HepG2 (cell line): Measurements from ENCODE around the gene PDGFRB. TPM values are rescaled to one million over a fixed set of nuclear protein-coding genes. Genes with fewer than 3 reads are reported as not detected.

Experiments used
- ARNTL ChIP-seq: sonication (generic); formaldehyde crosslinking; IDR thresholded peaks from 2 replicates; pipeline ENCODE4 v1.4.0; 2020; ENCODE audit warnings: mild to moderate bottlenecking, missing genetic modification reagents
- ELF4 ChIP-seq: sonication (generic); formaldehyde crosslinking; IDR thresholded peaks from 2 replicates; pipeline ENCODE4 v1.5.0; 2020; ENCODE audit warnings: missing genetic modification reagents, mild to moderate bottlenecking, moderate library complexity, borderline replicate concordance
- GABPB1 ChIP-seq: IDR thresholded peaks from 2 replicates; pipeline ENCODE4 v1.6.1; 2016; ENCODE audit warnings: mild to moderate bottlenecking, missing genetic modification reagents, moderate library complexity, missing compliant biosample characterization
- HDAC1 ChIP-seq: sonication (generic); formaldehyde crosslinking; IDR thresholded peaks from 2 replicates; pipeline ENCODE4 v1.5.1; 2020; ENCODE audit warnings: mild to moderate bottlenecking, missing genetic modification reagents
- HNF1B ChIP-seq: sonication (generic); formaldehyde crosslinking; IDR thresholded peaks from 2 replicates; pipeline ENCODE4 v1.5.1; 2020; ENCODE audit warnings: mild to moderate bottlenecking, moderate library complexity, missing genetic modification reagents
- KIAA2018 ChIP-seq: sonication (generic); formaldehyde crosslinking; IDR thresholded peaks from 2 replicates; pipeline ENCODE4 v1.5.0; 2020; ENCODE audit warnings: mild to moderate bottlenecking, missing genetic modification reagents, borderline replicate concordance
- SALL1 ChIP-seq: sonication (generic); formaldehyde crosslinking; IDR thresholded peaks from 2 replicates; pipeline ENCODE4 v1.8.0; 2022; ENCODE audit warnings: mild to moderate bottlenecking, missing genetic modification reagents
- SAP130 ChIP-seq: IDR thresholded peaks from 2 replicates; pipeline ENCODE4 v1.6.1; 2016; ENCODE audit warnings: low read depth
- SRY ChIP-seq: sonication (generic); formaldehyde crosslinking; IDR thresholded peaks from 2 replicates; pipeline ENCODE4 v1.8.0; 2022; ENCODE audit warnings: mild to moderate bottlenecking, missing genetic modification reagents
- XRCC5 ChIP-seq: fragments of 200-400 bp; formaldehyde crosslinking; optimal IDR thresholded peaks from 2 replicates; pipeline ENCODE3; 2017; ENCODE audit warnings: mild to moderate bottlenecking, low read length
- ZBTB7B ChIP-seq: sonication (generic); formaldehyde crosslinking; IDR thresholded peaks from 2 replicates; pipeline ENCODE4 v1.4.0; 2020; ENCODE audit warnings: missing genetic modification reagents
- ZMYM3 ChIP-seq: sonication (generic); formaldehyde crosslinking; IDR thresholded peaks from 2 replicates; pipeline ENCODE4 v1.5.1; 2020; ENCODE audit warnings: mild to moderate bottlenecking, missing genetic modification reagents
- ZNF441 ChIP-seq: sonication (generic); formaldehyde crosslinking; IDR thresholded peaks from 2 replicates; pipeline ENCODE4 v1.7.0; 2021; ENCODE audit warnings: missing genetic modification reagents, borderline replicate concordance
- ZNF605 ChIP-seq: sonication (generic); formaldehyde crosslinking; IDR thresholded peaks from 2 replicates; pipeline ENCODE4 v1.8.0; 2022; ENCODE audit warnings: mild to moderate bottlenecking, missing genetic modification reagents
- ZNF891 ChIP-seq: sonication (generic); formaldehyde crosslinking; IDR thresholded peaks from 2 replicates; pipeline ENCODE4 v1.5.0; 2020; ENCODE audit warnings: mild to moderate bottlenecking, missing genetic modification reagents
- polyA plus RNA-seq, 8 experiments: library from polyadenylated mRNA; depleted of rRNA in 3 of 8; stranded (reverse) in 7 of 8; unstranded in 1 of 8; fragments of >200 nt; fragmentation: Illumina TruSeq in 4 of 8; extraction: Trizol in 4 of 8; gene quantifications; 2 replicates each; pipeline versions ENCODE4 v1.2.1 to v1.2.3, GENCODE V29; 2011 to 2016; ENCODE audit warnings: low read depth in 4 of 8, missing spikeins in 1 of 8, mixed read lengths in 1 of 8; ENCODE audit not compliant: insufficient read depth in 1 of 8
- total RNA-seq, 5 experiments: library from RNA; depleted of rRNA; stranded (reverse); fragments of >200 nt; fragmentation: Illumina TruSeq; extraction: Trizol; gene quantifications; 2 replicates each; pipeline ENCODE4 v1.2.3, GENCODE V29; 2016; ENCODE audit warnings: low read depth in 1 of 5
- TF ChIP-seq, protein P1 (sequence below): sonication (generic); formaldehyde crosslinking; IDR thresholded peaks from 2 replicates; pipeline ENCODE4 v1.5.1; 2020; ENCODE audit warnings: mild to moderate bottlenecking, missing genetic modification reagents, moderate library complexity

PDGFRB gene
- total and polyA plus RNA-seq, 2 of the 13 experiments (the other 11 are each of a cell fraction or from before 2014, with no cell fraction given) = 4.0 to 21.0 TPM

GRCh38 chr5:150163547-150164059, 8.0 kb upstream of the PDGFRB start (continued):
- TF ChIP-seq KIAA2018 = no peak
- peak; percentile 72 for TF ChIP-seq XRCC5
- peak; percentile 51; the same call in 1 of the 2 replicates for TF ChIP-seq GABPB1
- TF ChIP-seq SAP130 (CRISPR knock-in tag) = 0 out of 2 replicates have a peak, but pooled peaks have one; percentile 24
- peak; percentile 19; the same call in 1 of the 2 replicates for TF ChIP-seq HDAC1 (CRISPR knock-in tag)
- TF ChIP-seq SRY (CRISPR knock-in tag) = no peak
- no peak for TF ChIP-seq ELF4
- peak; percentile 40; the same call in 1 of the 2 replicates for TF ChIP-seq SALL1 (CRISPR knock-in tag)
- TF ChIP-seq ZMYM3 = peak; percentile 73
- TF ChIP-seq HNF1B = 0 out of 2 replicates have a peak, but pooled peaks have one; percentile 30
- 0 out of 2 replicates have a peak, but pooled peaks have one; percentile 35 for TF ChIP-seq ZNF891
- 0 out of 2 replicates have a peak, but pooled peaks have one; percentile 21 for TF ChIP-seq ZNF605
- TF ChIP-seq, protein P1, sequence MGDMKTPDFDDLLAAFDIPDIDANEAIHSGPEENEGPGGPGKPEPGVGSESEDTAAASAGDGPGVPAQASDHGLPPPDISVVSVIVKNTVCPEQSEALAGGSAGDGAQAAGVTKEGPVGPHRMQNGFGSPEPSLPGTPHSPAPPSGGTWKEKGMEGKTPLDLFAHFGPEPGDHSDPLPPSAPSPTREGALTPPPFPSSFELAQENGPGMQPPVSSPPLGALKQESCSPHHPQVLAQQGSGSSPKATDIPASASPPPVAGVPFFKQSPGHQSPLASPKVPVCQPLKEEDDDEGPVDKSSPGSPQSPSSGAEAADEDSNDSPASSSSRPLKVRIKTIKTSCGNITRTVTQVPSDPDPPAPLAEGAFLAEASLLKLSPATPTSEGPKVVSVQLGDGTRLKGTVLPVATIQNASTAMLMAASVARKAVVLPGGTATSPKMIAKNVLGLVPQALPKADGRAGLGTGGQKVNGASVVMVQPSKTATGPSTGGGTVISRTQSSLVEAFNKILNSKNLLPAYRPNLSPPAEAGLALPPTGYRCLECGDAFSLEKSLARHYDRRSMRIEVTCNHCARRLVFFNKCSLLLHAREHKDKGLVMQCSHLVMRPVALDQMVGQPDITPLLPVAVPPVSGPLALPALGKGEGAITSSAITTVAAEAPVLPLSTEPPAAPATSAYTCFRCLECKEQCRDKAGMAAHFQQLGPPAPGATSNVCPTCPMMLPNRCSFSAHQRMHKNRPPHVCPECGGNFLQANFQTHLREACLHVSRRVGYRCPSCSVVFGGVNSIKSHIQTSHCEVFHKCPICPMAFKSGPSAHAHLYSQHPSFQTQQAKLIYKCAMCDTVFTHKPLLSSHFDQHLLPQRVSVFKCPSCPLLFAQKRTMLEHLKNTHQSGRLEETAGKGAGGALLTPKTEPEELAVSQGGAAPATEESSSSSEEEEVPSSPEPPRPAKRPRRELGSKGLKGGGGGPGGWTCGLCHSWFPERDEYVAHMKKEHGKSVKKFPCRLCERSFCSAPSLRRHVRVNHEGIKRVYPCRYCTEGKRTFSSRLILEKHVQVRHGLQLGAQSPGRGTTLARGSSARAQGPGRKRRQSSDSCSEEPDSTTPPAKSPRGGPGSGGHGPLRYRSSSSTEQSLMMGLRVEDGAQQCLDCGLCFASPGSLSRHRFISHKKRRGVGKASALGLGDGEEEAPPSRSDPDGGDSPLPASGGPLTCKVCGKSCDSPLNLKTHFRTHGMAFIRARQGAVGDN (CRISPR knock-in tag) = peak; percentile 70
- TF ChIP-seq ARNTL (CRISPR knock-in tag) = peak; percentile 76; the same call in 1 of the 2 replicates
- TF ChIP-seq ZBTB7B = peak; percentile 34; the same call in 1 of the 2 replicates
- no peak for TF ChIP-seq ZNF441 (CRISPR knock-in tag)
